Karpas-422 (cell line): ENCODE results near the gene LIMK1. TPM values are rescaled to one million over a fixed set of nuclear protein-coding genes. Genes with fewer than 3 reads are reported as not detected.
A peak's percentile ranks its signal among the peaks of the same experiment; 100 is the strongest.

Source experiments
- DNase-seq: peaks from one replicate; pipeline ENCODE4 v3.0.0-alpha.2; 2015
- H2AFZ ChIP-seq: fragments of 200-600 bp; sonication (generic); 2 replicates; pipeline ENCODE4 v1.6.1; 2014; ENCODE audit warnings: antibody characterized with exemption, low read length, mixed read lengths
- H3K27ac ChIP-seq: fragments of 200-600 bp; sonication (generic); 2 replicates; pipeline ENCODE4 v1.5.1; 2014; ENCODE audit warnings: mild to moderate bottlenecking, low read length, moderate library complexity
- H3K27me3 ChIP-seq: fragments of 200-600 bp; sonication (generic); 2 replicates; pipeline ENCODE4 v1.6.1; 2014; ENCODE audit warnings: low read length, mixed read lengths
- H3K36me3 ChIP-seq: fragments of 200-600 bp; sonication (generic); 2 replicates; pipeline ENCODE4 v1.6.1; 2014; ENCODE audit warnings: low read length, mixed read lengths; ENCODE audit not compliant: insufficient read depth
- H3K4me1 ChIP-seq: fragments of 200-600 bp; sonication (generic); 2 replicates; pipeline ENCODE4 v1.6.1; 2014; ENCODE audit warnings: mild to moderate bottlenecking, low read length, mixed read lengths
- H3K4me2 ChIP-seq: fragments of 200-600 bp; sonication (generic); 2 replicates; pipeline ENCODE4 v1.6.1; 2014; ENCODE audit warnings: low read length, low read depth, mild to moderate bottlenecking; ENCODE audit not compliant: poor library complexity, severe bottlenecking
- H3K4me3 ChIP-seq: fragments of 200-600 bp; sonication (generic); 2 replicates; pipeline ENCODE4 v1.5.1; 2014; ENCODE audit warnings: mild to moderate bottlenecking, antibody characterized with exemption, low read length, mixed read lengths
- H3K79me2 ChIP-seq: fragments of 200-600 bp; sonication (generic); 2 replicates; pipeline ENCODE4 v1.6.1; 2014; ENCODE audit warnings: mild to moderate bottlenecking, low read length, mixed read lengths
- H3K9ac ChIP-seq: fragments of 200-600 bp; sonication (generic); 2 replicates; pipeline ENCODE4 v1.6.0; 2014; ENCODE audit warnings: low read length
- H3K9me2 ChIP-seq: fragments of 200-600 bp; sonication (generic), shearing (Covaris generic); replicated peaks from 2 replicates; pipeline ENCODE4 v1.6.0; 2014; ENCODE audit warnings: mild to moderate bottlenecking, low read length, moderate library complexity; ENCODE audit not compliant: insufficient read depth
- H3K9me3 ChIP-seq: fragments of 300-700, 200-600 bp; sonication (generic); 2 replicates; pipeline ENCODE4 v1.6.1; 2014; ENCODE audit warnings: low read length, mixed read lengths
- H4K20me1 ChIP-seq: fragments of 200-600 bp; sonication (generic); 2 replicates; pipeline ENCODE4 v1.6.1; 2014; ENCODE audit warnings: mild to moderate bottlenecking, antibody characterized with exemption, low read length, low read depth; ENCODE audit not compliant: insufficient read depth
- total RNA-seq: library from RNA; depleted of rRNA; stranded (reverse); fragments of >200 nt; shearing (Covaris generic); gene quantifications from 2 replicates; pipeline ENCODE4 v1.2.3, GENCODE V29; 2014; ENCODE audit warnings: low replicate concordance

The LIMK1 gene
- total RNA-seq, 1 experiment from 2014 or later: 44.7 TPM

DNA sequence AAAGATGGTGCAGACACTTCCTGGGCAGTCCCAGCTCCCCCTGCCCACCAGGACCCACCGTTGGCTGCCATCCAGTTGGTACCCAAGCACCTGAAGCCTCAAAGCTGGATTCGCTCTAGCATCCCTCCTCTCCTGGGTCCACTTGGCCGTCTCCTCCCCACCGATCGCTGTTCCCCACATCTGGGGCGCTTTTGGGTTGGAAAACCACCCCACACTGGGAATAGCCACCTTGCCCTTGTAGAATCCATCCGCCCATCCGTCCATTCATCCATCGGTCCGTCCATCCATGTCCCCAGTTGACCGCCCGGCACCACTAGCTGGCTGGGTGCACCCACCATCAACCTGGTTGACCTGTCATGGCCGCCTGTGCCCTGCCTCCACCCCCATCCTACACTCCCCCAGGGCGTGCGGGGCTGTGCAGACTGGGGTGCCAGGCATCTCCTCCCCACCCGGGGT is 14.5 kb upstream of the LIMK1 start:
- no peak overlapping the region for H3K4me3 ChIP-seq
- H2AFZ ChIP-seq: no peak overlapping the region
- no peak overlapping the region for H3K4me2 ChIP-seq
- no peak overlapping the region for H3K9ac ChIP-seq
- no peaks in the 10 kb centered on the region for H4K20me1 ChIP-seq
- DNase-seq: no peak
- H3K27me3 ChIP-seq: no peaks in the 10 kb centered on the region
- no peaks in the 10 kb centered on the region for H3K9me2 ChIP-seq
- H3K9me3 ChIP-seq: no peaks in the 10 kb centered on the region
- H3K27ac ChIP-seq: no peak overlapping the region
- H3K36me3 ChIP-seq: no peaks in the 10 kb centered on the region
- H3K79me2 ChIP-seq: no peaks in the 10 kb centered on the region
- H3K4me1 ChIP-seq: peaks cover 6% of the 10 kb centered on the region

DNA sequence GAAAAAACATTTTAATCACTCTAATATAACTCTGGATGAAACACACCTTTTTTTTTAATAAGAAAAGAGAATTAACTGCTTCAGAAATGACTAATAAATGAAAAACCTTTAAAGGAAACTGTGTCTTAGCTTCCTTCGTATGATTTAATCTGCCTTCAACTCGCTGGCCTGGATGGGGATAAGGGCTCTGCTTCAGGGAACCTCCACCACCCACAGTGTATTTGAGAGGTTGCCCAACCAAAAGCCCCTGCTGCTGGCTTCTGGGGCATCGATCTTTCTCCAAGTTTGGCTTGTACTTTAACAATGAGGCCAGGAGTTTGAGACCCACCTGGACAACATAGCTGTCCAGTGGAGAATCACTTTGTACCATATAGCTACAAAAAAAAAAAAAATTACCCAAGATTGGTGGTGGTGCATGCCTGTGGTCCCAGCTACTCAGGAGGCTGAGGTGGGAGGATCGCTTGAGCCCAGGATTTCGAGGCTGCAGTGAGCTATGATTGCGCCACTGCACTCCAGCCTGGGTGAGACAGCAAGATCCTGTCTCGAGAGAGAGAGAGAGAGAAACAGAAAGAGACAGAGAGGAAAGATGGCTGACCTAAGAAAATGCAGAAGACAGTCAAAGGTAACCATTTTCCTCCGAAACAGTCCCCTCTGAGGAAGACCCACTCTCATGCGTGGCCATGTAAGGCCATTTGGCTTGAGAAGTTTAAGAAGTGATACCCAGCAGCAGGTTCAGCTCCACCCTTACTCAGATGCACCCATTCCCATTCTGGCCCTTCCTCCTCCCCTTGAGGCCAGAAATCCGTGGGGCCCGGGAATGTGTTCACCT is 13.6 kb upstream of the LIMK1 start:
- Histone ChIP-seq H3K9me3 (no peaks in the 10 kb centered on the region), H3K9me2 (no peaks in the 10 kb centered on the region), H3K4me1 (peaks cover 6% of the 10 kb centered on the region), H3K4me2 (no peak overlapping the region), H3K27me3 (no peaks in the 10 kb centered on the region), H3K36me3 (no peaks in the 10 kb centered on the region), H3K27ac (no peak overlapping the region), H3K79me2 (no peaks in the 10 kb centered on the region), H2AFZ (no peak overlapping the region), H4K20me1 (no peaks in the 10 kb centered on the region), H3K9ac (no peak overlapping the region), H3K4me3 (no peak overlapping the region)
- no peak for DNase-seq

DNA sequence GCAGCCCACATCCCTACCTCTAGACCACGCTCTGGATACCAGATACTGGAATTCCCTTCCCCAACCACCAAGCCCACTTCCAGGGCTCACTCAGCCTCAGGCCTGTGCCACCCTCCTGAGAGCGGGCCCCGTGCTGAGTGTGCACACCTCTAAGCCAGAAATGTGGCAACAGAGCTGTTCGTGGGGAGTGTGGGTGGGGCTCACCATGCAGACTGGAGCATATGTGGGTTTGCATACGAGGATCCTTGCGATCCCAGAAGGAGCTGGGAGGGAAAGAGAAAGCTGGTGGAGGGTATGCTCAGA is 13.0 kb upstream of the LIMK1 start:
- Histone ChIP-seq H3K9ac (no peak overlapping the region), H3K27ac (no peak overlapping the region), H2AFZ (no peak overlapping the region), H3K4me2 (no peak overlapping the region), H3K9me2 (no peaks in the 10 kb centered on the region), H3K4me1 (peaks cover 6% of the 10 kb centered on the region), H3K27me3 (no peaks in the 10 kb centered on the region), H4K20me1 (no peaks in the 10 kb centered on the region), H3K9me3 (no peaks in the 10 kb centered on the region), H3K79me2 (no peaks in the 10 kb centered on the region), H3K4me3 (no peak overlapping the region), H3K36me3 (no peaks in the 10 kb centered on the region)
- no peak for DNase-seq

DNA sequence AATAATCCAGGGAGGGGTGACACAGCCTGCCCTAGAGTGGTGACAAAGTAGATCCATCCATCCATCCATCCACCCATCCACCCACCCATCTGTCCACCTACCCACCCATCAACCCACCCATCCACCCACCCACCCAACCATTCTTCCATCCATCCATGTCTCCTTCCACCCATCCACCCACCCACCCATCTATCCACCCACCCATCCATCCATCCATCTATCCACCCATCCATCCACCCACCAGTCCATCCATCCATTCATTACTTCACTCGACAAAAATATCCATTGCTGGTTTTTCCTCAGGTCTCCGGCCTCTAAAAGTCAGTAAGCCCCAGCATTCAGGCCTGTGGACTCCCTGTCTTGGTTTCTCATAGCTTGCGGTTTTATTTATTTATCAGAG is 12.5 kb upstream of the LIMK1 start:
- H3K4me3 ChIP-seq: no peak overlapping the region
- H2AFZ ChIP-seq: no peak overlapping the region
- H3K9ac ChIP-seq: no peak overlapping the region
- no peaks in the 10 kb centered on the region for H3K9me3 ChIP-seq
- H3K4me1 ChIP-seq: peaks cover 6% of the 10 kb centered on the region
- DNase-seq: no peak
- no peaks in the 10 kb centered on the region for H3K79me2 ChIP-seq
- no peak overlapping the region for H3K27ac ChIP-seq
- H4K20me1 ChIP-seq: no peaks in the 10 kb centered on the region
- no peaks in the 10 kb centered on the region for H3K36me3 ChIP-seq
- no peaks in the 10 kb centered on the region for H3K9me2 ChIP-seq
- H3K4me2 ChIP-seq: no peak overlapping the region
- no peaks in the 10 kb centered on the region for H3K27me3 ChIP-seq

DNA sequence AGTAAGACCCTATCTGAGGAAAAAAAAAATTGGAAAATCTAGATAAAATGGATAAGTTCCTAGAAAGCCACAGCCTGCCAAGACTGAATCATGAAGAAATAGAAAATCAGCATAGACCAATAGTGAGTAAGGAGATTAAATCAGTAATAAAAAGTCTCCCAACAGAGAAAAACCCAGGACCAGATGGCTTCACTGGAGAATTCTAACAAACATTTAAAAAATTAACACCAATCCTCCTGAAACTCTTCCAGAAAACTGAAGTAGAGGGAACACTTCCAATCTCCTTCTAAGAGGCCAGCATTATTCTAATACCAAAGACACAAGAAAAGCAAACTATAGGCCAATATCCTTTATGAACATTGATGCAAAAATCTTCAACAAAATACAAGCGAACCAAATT is 8.8 kb upstream of the LIMK1 start:
- Histone ChIP-seq H3K4me2 (no peak overlapping the region), H3K36me3 (no peaks in the 10 kb centered on the region), H3K4me3 (no peak overlapping the region), H2AFZ (no peak overlapping the region), H3K79me2 (no peaks in the 10 kb centered on the region), H4K20me1 (no peaks in the 10 kb centered on the region), H3K9ac (no peak overlapping the region), H3K9me2 (no peaks in the 10 kb centered on the region), H3K27ac (no peak overlapping the region), H3K9me3 (no peaks in the 10 kb centered on the region), H3K27me3 (no peaks in the 10 kb centered on the region), H3K4me1 (peaks cover 23% of the 10 kb centered on the region)
- no peak for DNase-seq

DNA sequence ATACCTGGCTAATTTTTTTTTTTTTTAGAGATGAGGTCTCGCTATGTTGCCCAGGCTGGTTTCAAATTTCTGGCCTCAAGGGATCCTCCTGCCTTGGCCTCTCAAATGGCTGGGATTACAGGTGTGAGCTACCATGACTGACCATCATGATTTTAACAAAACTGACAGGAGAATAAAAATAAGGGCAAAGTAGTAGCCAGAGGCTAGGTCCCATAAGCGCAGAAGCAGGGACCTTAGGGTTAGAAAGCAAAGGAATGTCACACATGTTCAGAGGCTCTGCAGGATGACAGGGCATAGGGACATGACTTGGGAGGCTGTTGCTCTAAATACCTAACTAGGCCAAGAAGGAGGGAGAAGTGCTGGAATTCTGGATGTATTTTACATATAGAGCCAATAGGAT is 5.1 kb upstream of the LIMK1 start:
- Histone ChIP-seq H3K4me3 (no peak overlapping the region), H3K9me3 (no peaks in the 10 kb centered on the region), H3K9ac (no peak overlapping the region), H3K36me3 (no peaks in the 10 kb centered on the region), H3K27ac (peak overlapping the region; percentile 55), H3K4me2 (peak overlapping the region; percentile 48), H3K27me3 (no peaks in the 10 kb centered on the region), H2AFZ (no peak overlapping the region), H4K20me1 (no peaks in the 10 kb centered on the region), H3K4me1 (peaks cover 35% of the 10 kb centered on the region), H3K79me2 (no peaks in the 10 kb centered on the region), H3K9me2 (no peaks in the 10 kb centered on the region)
- no peak for DNase-seq

DNA sequence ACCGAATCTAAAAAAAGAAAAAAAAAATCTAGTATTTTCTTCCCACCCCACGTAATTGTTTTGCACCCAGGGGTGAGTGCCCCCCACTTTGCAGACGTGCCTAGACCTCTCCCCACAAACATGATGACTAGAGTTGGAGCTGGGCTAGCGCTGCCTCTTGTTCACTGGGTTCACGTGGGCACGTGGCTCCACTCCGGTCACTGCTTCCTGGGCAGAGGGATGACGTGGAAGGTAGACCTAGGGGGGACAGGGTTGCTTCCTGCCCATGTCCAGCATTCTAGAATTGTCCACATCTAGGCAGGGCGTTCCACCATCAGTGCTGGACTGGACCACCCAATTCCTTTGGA is 861 bp upstream of the LIMK1 start:
- no peaks in the 10 kb centered on the region for H3K9me2 ChIP-seq
- H3K79me2 ChIP-seq: no peaks in the 10 kb centered on the region; the same call in 1 of the 2 replicates
- H3K9me3 ChIP-seq: no peaks in the 10 kb centered on the region
- H2AFZ ChIP-seq: no peak overlapping the region
- peak overlapping the region; percentile 50; the same call in 1 of the 2 replicates for H3K4me3 ChIP-seq
- peaks cover 38% of the 10 kb centered on the region for H3K4me1 ChIP-seq
- no peak overlapping the region for H3K27ac ChIP-seq
- peak overlapping the region; percentile 55 for H3K4me2 ChIP-seq
- H3K36me3 ChIP-seq: no peaks in the 10 kb centered on the region
- H3K9ac ChIP-seq: peak overlapping the region; percentile 63; the same call in 1 of the 2 replicates
- DNase-seq: no peak
- H3K27me3 ChIP-seq: no peaks in the 10 kb centered on the region
- peaks cover 16% of the 10 kb centered on the region for H4K20me1 ChIP-seq

DNA sequence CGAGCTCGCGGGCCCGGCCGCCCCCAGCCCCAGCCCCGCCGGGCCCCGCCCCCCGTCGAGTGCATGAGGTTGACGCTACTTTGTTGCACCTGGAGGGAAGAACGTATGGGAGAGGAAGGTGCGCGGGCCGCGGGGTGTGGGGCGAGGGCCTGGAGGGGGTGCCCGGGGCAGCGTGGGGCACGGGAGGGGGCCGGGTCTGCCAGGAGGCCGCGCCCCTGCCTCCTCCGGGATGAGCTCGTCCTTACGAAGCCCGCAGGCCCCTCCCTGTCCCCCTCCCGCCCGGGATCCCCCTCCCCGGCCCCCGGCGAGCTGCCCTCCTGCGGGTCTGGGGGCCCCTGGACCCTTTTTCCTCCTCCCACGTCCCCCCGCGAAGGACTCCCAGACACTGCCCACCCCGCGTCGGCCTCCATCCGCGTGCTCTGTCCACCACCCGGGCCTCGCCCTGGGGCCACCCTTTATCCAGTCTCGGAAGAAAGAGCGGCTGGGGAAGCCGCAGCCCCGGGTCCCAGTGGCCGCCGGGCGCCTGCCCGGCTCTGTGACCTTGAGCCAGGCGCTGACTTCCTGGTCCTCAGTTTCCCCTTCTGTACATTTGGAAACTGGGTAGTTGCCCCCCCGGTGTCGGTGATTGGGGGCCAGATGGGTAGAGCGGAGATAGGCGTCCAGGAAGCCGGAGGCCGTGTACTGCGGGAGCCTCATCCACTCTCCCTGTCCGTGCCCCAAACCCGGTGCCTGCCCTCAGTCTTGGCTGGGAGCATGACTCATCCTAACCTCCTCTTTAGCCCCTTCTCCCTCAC is 521 bp downstream of the LIMK1 start:
- Histone ChIP-seq H3K36me3 (no peaks in the 10 kb centered on the region), H2AFZ (0 out of 2 replicates have a peak overlapping the region, but pooled peaks have one; percentile 14), H3K9me2 (no peaks in the 10 kb centered on the region), H3K27ac (no peak overlapping the region), H4K20me1 (peaks cover 16% of the 10 kb centered on the region), H3K4me3 (peak overlapping the region; percentile 89), H3K4me2 (peak overlapping the region; percentile 99), H3K9me3 (no peaks in the 10 kb centered on the region), H3K27me3 (no peaks in the 10 kb centered on the region), H3K79me2 (no peaks in the 10 kb centered on the region; the same call in 1 of the 2 replicates), H3K4me1 (peaks cover 29% of the 10 kb centered on the region), H3K9ac (peak overlapping the region; percentile 87)
- peak; percentile 52 for DNase-seq
